Neuronal stem cell (in vitro differentiated cells): Measurements from ENCODE around the gene AGL.

Experiments used
- DNase-seq: peaks from one replicate; pipeline ENCODE4 v3.0.0-alpha.2; 2013; ENCODE audit warnings: low spot score
- H2AFZ ChIP-seq: one replicate; pipeline ENCODE4 v1.6.1; 2013; ENCODE audit warnings: mild to moderate bottlenecking, low read length, inconsistent platforms
- H2AK5ac ChIP-seq: 2 replicates; pipeline ENCODE4 v1.6.1; 2013; ENCODE audit warnings: low read depth, mild to moderate bottlenecking, inconsistent platforms, low read length, moderate library complexity, mixed read lengths
- H2BK120ac ChIP-seq: 2 replicates; pipeline ENCODE4 v1.6.1; 2013; ENCODE audit warnings: low read depth, mild to moderate bottlenecking, inconsistent platforms, low read length, moderate library complexity, mixed read lengths
- H2BK12ac ChIP-seq: one replicate; pipeline ENCODE4 v1.6.1; 2013; ENCODE audit warnings: low read length, inconsistent platforms
- H2BK15ac ChIP-seq: 2 replicates; pipeline ENCODE4 v1.6.1; 2013; ENCODE audit warnings: mild to moderate bottlenecking, low read length, inconsistent platforms, mixed read lengths
- H2BK5ac ChIP-seq: one replicate; pipeline ENCODE4 v1.6.1; 2013; ENCODE audit warnings: inconsistent platforms, mild to moderate bottlenecking, low read length, moderate library complexity
- H3K14ac ChIP-seq: one replicate; pipeline ENCODE4 v1.6.1; 2013; ENCODE audit warnings: low read length, inconsistent platforms
- H3K18ac ChIP-seq: 2 replicates; pipeline ENCODE4 v1.6.1; 2013; ENCODE audit warnings: low read length, inconsistent platforms
- H3K23ac ChIP-seq: 2 replicates; pipeline ENCODE4 v1.6.1; 2013; ENCODE audit warnings: low read depth, mild to moderate bottlenecking, mixed read lengths, low read length, inconsistent platforms; ENCODE audit not compliant: poor library complexity
- H3K27ac ChIP-seq: replicated peaks from 3 replicates; pipeline ENCODE4 v1.5.1; 2013; ENCODE audit warnings: low read length, inconsistent platforms
- H3K27me3 ChIP-seq, 3 experiments: 2 replicates each; pipeline ENCODE4 v1.6.1; 2013; ENCODE audit warnings: low read length in 3 of 3, mild to moderate bottlenecking in 2 of 3, inconsistent platforms in 1 of 3, low read depth in 1 of 3, mixed read lengths in 1 of 3, moderate library complexity in 1 of 3; ENCODE audit not compliant: control insufficient read depth in 3 of 3, insufficient read depth in 3 of 3
- H3K36me3 ChIP-seq, 2 donors: replicated peaks in 1 of 2; 2 replicates each; pipeline ENCODE4 v1.6.1; 2013; ENCODE audit warnings: low read length in 2 of 2; ENCODE audit not compliant: control insufficient read depth in 2 of 2, insufficient read depth in 2 of 2
- H3K4ac ChIP-seq: 2 replicates; pipeline ENCODE4 v1.6.1; 2013; ENCODE audit warnings: inconsistent platforms, mild to moderate bottlenecking, low read length, moderate library complexity
- H3K4me1 ChIP-seq, 2 donors: 1 replicate in 1 of 2; 2 replicates in 1 of 2; pipeline ENCODE4 v1.6.1; 2013; ENCODE audit warnings: low read length in 2 of 2, low read depth in 1 of 2; ENCODE audit not compliant: control insufficient read depth in 2 of 2, insufficient read depth in 1 of 2
- H3K4me2 ChIP-seq: one replicate; pipeline ENCODE4 v1.6.1; 2013; ENCODE audit warnings: mild to moderate bottlenecking, low read length, inconsistent platforms; ENCODE audit not compliant: insufficient read depth, poor library complexity, severe bottlenecking
- H3K4me3 ChIP-seq, 2 donors: 2 replicates each; pipeline ENCODE4 v1.5.1; 2013; ENCODE audit warnings: low read length in 2 of 2, mild to moderate bottlenecking in 2 of 2, inconsistent platforms in 1 of 2, moderate library complexity in 1 of 2
- H3K79me1 ChIP-seq: one replicate; pipeline ENCODE4 v1.6.1; 2013; ENCODE audit warnings: low read depth, mild to moderate bottlenecking, inconsistent platforms, low read length, moderate library complexity
- H3K9ac ChIP-seq: one replicate; pipeline ENCODE4 v1.6.1; 2013; ENCODE audit warnings: mild to moderate bottlenecking, low read depth, low read length, inconsistent platforms; ENCODE audit not compliant: poor library complexity
- H3K9me3 ChIP-seq, 2 donors: replicated peaks in 1 of 2; 2 replicates each; pipeline versions ENCODE3 to v1.6.1; 2013; ENCODE audit warnings: low read length in 2 of 2, mild to moderate bottlenecking in 2 of 2, inconsistent platforms in 1 of 2, low read depth in 1 of 2, mixed read lengths in 1 of 2, moderate library complexity in 1 of 2; ENCODE audit not compliant: control insufficient read depth in 2 of 2, insufficient read depth in 1 of 2
- H4K8ac ChIP-seq: one replicate; pipeline ENCODE4 v1.6.1; 2013; ENCODE audit warnings: low read depth, mild to moderate bottlenecking, inconsistent platforms, low read length, moderate library complexity
- H4K91ac ChIP-seq: one replicate; pipeline ENCODE4 v1.6.1; 2013; ENCODE audit warnings: low read length, low read depth, mild to moderate bottlenecking, inconsistent platforms; ENCODE audit not compliant: poor library complexity
- WGBS, 2 donors: extraction: QIAGEN DNeasy Blood & Tissue Kit; methylation state at CpG; one replicate each; pipeline ENCODE4 v1.1.7; 2013; ENCODE audit warnings: missing lambda C conversion rate in 2 of 2, mixed read lengths in 1 of 2; ENCODE audit not compliant: insufficient read length in 2 of 2, insufficient replicate concordance in 1 of 2; ENCODE audit errors: extremely low coverage in 2 of 2; 5-methylcytosine and 5-hydroxymethylcytosine counted together

Gene AGL

DNA sequence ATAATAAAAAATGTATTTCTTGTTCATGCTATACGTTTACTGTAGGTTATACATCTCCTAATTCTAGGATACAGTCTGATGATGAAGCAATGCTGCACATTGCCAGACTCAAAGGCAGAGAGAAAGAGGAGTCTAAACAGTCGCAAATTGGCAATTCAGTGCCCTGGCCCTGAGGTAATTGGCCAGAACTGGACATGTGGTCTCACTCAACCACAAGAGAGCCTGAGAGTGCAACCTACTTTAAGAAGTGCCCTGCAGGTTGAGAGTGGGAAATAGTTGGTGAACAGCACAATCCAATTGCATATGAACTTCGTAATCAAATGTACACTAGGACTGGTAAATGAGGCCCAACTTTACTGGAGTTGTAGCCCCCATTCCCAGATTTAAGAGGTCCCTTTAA is 114.6 kb downstream of the AGL start:
- no peaks in the 10 kb centered on the region for H3K36me3 ChIP-seq
- no peak for DNase-seq
- H2AFZ ChIP-seq: no peak overlapping the region
- H3K4me2 ChIP-seq: no peak overlapping the region
- no peaks in the 10 kb centered on the region for H3K9me3 ChIP-seq
- no peak overlapping the region for H2BK120ac ChIP-seq
- peaks cover 3 to 5% of the 10 kb centered on the region in 2 donors for H3K4me1 ChIP-seq
- H4K8ac ChIP-seq: no peak overlapping the region
- H3K23ac ChIP-seq: no peak overlapping the region
- no peak overlapping the region for H3K9ac ChIP-seq
- no peak overlapping the region for H2AK5ac ChIP-seq
- no peak overlapping the region for H3K4me3 ChIP-seq
- no peak overlapping the region for H2BK5ac ChIP-seq
- no peak overlapping the region for H3K4ac ChIP-seq
- no peak overlapping the region for H3K18ac ChIP-seq
- H3K27ac ChIP-seq: no peak overlapping the region
- H4K91ac ChIP-seq: no peak overlapping the region
- no peak overlapping the region for H3K14ac ChIP-seq
- H2BK12ac ChIP-seq: no peak overlapping the region
- H3K79me1 ChIP-seq: no peaks in the 10 kb centered on the region
- no CpG with 5 or more reads among the region's 3 CpGs for WGBS, 2 donors
- H3K27me3 ChIP-seq: no peaks in the 10 kb centered on the region
- no peak overlapping the region for H2BK15ac ChIP-seq

DNA sequence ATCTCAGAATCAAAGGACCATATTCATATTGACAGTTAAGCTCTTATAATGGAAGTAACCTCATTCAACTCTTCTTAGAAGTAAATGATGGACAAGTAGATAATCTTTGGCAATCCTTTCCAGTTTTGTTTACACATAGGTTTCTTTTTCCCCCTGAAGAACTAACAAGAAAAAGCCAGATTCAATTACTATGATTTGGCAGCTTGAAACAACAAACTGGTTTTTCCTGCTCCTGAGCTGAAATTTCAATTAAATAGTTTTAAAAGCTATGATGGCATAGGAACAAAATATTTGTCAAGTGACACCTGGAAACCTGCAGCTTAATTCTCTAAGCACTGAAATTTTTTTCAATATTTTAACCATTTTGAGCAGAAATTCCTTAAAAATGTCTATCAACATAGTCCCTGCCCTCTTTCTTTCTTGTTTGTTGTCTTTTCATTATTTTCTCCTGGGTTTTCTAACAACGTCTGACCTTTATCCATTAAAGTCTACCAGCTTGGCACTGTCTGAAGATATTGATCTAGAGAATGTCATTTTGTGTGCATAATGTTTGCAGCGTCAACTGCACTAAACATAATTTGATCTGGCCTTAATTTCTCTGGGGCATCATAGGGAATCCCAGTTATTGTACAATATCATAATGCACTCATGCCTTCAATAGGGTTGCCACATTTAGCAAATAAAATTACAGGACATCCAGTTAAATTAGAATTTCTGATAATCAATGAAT is 115.7 kb downstream of the AGL start:
- Histone ChIP-seq H3K4me1 (peaks cover 3 to 5% of the 10 kb centered on the region in 2 donors), H3K18ac (no peak overlapping the region), H3K4me2 (no peak overlapping the region), H2BK12ac (no peak overlapping the region), H3K4me3 (no peak overlapping the region), H3K9me3 (no peaks in the 10 kb centered on the region), H3K9ac (no peak overlapping the region), H3K4ac (no peak overlapping the region), H2AK5ac (no peak overlapping the region), H2BK15ac (no peak overlapping the region), H2BK5ac (no peak overlapping the region), H3K36me3 (no peaks in the 10 kb centered on the region), H3K27ac (no peak overlapping the region), H2BK120ac (no peak overlapping the region), H3K27me3 (no peaks in the 10 kb centered on the region), H3K14ac (no peak overlapping the region), H3K23ac (no peak overlapping the region), H4K91ac (no peak overlapping the region), H4K8ac (no peak overlapping the region), H3K79me1 (no peaks in the 10 kb centered on the region), H2AFZ (no peak overlapping the region)
- WGBS, 2 donors: no CpG with 5 or more reads among the region's 2 CpGs
- DNase-seq: no peak

DNA sequence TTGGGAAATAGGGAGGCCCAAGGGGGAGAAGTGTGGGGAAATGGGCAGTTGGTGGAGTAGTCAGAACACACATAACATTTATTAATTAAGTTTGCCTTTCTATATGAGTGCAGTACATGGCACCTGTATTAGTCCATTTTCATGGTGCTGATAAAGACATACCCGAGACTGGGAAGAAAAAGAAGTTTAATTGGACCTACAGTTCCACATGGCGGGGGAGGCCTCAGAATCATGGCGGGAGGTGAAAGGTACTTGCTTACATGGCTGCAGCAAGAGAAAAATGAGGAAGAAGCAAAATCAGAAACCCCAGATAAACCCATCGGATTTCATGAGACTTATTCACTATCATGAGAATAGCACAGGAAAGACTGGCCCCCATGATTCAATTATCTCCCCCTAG is 118.1 kb downstream of the AGL start:
- H2BK12ac ChIP-seq: no peak overlapping the region
- no peak overlapping the region for H3K9ac ChIP-seq
- H3K4ac ChIP-seq: no peak overlapping the region
- H3K23ac ChIP-seq: no peak overlapping the region
- no CpG with 5 or more reads among the region's 4 CpGs for WGBS, 2 donors
- no peaks in the 10 kb centered on the region for H3K27me3 ChIP-seq
- no peak overlapping the region for H3K4me2 ChIP-seq
- H3K27ac ChIP-seq: no peak overlapping the region
- no peak overlapping the region for H2BK15ac ChIP-seq
- no peak for DNase-seq
- no peaks in the 10 kb centered on the region for H3K36me3 ChIP-seq
- no peaks in the 10 kb centered on the region for H3K9me3 ChIP-seq
- H2BK5ac ChIP-seq: no peak overlapping the region
- no peaks in the 10 kb centered on the region for H3K79me1 ChIP-seq
- H3K18ac ChIP-seq: no peak overlapping the region
- no peak overlapping the region for H3K4me3 ChIP-seq
- H4K8ac ChIP-seq: no peak overlapping the region
- H2BK120ac ChIP-seq: no peak overlapping the region
- H4K91ac ChIP-seq: no peak overlapping the region
- no peak overlapping the region for H2AFZ ChIP-seq
- no peak overlapping the region for H3K14ac ChIP-seq
- H2AK5ac ChIP-seq: no peak overlapping the region
- peaks cover 3 to 5% of the 10 kb centered on the region in 2 donors for H3K4me1 ChIP-seq

DNA sequence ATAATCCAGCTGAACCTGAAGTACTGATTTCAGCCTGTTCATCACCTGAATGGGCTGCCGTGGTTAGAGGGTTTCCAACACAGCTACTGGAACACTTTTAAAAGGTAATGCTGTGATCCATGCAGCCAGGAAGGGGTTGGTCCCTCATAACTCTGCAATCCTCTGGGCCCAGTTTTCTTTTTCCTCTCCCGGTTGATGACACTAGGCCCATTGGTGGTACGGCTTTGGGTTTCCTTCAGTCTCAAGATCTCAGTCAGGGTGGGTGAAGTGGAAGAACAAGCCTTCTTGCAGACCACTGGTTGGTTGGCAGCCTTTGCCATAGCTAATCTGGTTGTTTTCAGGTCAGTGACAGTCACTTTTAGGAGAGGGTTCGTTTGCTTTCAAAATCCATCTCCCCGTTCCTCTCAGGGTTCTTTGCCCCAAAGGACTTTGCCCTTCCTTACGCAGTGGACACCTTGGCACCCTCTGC is 119.1 kb downstream of the AGL start:
- H3K4me2 ChIP-seq: peak overlapping the region; percentile 96
- H3K79me1 ChIP-seq: no peaks in the 10 kb centered on the region
- H3K18ac ChIP-seq: peak overlapping the region; percentile 97
- no peaks in the 10 kb centered on the region for H3K36me3 ChIP-seq
- peak overlapping the region; percentile 99 for H2AFZ ChIP-seq
- no peak overlapping the region for H2AK5ac ChIP-seq
- peaks cover 3 to 5% of the 10 kb centered on the region in 2 donors for H3K4me1 ChIP-seq
- peak overlapping the region; percentile 90 for H3K14ac ChIP-seq
- peak overlapping the region; percentile 54 for H2BK15ac ChIP-seq
- no peak overlapping the region for H3K4ac ChIP-seq
- H2BK12ac ChIP-seq: no peak overlapping the region
- no peak overlapping the region for H3K27ac ChIP-seq
- peak overlapping the region; percentile 82 for H4K91ac ChIP-seq
- no peak overlapping the region for H2BK120ac ChIP-seq
- peak overlapping the region; percentile 94 for H3K9ac ChIP-seq
- H4K8ac ChIP-seq: no peak overlapping the region
- peak overlapping the region; percentile 67 to 93 for H3K4me3 ChIP-seq
- H3K9me3 ChIP-seq: no peaks in the 10 kb centered on the region
- H3K23ac ChIP-seq: peak overlapping the region; percentile 95
- no peak for DNase-seq
- no peak overlapping the region for H2BK5ac ChIP-seq
- no CpG with 5 or more reads among the region's 6 CpGs for WGBS, 2 donors
- H3K27me3 ChIP-seq: no peaks in the 10 kb centered on the region
